Mucosa of descending colon (tissue), 3 donors: ENCODE measurements around the gene GYS1. TPM values are rescaled to one million over a fixed set of nuclear protein-coding genes. Genes with fewer than 3 reads are reported as not detected.
"Not testable (repeated sequence)": the region's sequence is repeated elsewhere in the genome, so short reads cannot be mapped to it uniquely, and the experiment has no call there.

Experiments
- ATAC-seq: fragments of 200-7000 bp; cut with Tn5 transposase; one replicate; pipeline ENCODE4 v1.9.1; 2020; ENCODE audit warnings: mild to moderate bottlenecking, moderate library complexity
- DNase-seq, 3 donors: peaks; one replicate each; pipeline ENCODE4 v3.0.0-alpha.2; 2020
- H3K36me3 ChIP-seq: fragments of 200-600 bp; one replicate; pipeline ENCODE4 v1.8.0; 2021; ENCODE audit warnings: low read depth, mild to moderate bottlenecking
- H3K4me1 ChIP-seq: fragments of 200-600 bp; one replicate; pipeline ENCODE4 v1.8.0; 2021; ENCODE audit warnings: low read depth, mild to moderate bottlenecking
- H3K4me3 ChIP-seq: fragments of 200-600 bp; one replicate; pipeline ENCODE4 v1.8.0; 2021; ENCODE audit warnings: mild to moderate bottlenecking
- H3K9me3 ChIP-seq: fragments of 200-600 bp; one replicate; pipeline ENCODE4 v1.8.0; 2021; ENCODE audit warnings: mild to moderate bottlenecking
- CTCF ChIP-seq: fragments of 200-600 bp; IDR thresholded peaks from one replicate; pipeline ENCODE4 v1.8.0; 2022; ENCODE audit warnings: antibody characterized with exemption, mild to moderate bottlenecking
- intact Hi-C, 2 donors: fragments of 100-400 bp; cut with DNase I in 1 of 2; cut with micrococcal nuclease in 1 of 2; formaldehyde crosslinking; loops; one replicate each; pipeline versions ENCODE4 v1.11.0 to v1.11.1; 2022; cut with DNase I, micrococcal nuclease
- microRNA-seq: library from miRNA; unstranded; fragments of <30 nt; microRNA quantifications from one replicate; pipeline ENCODE4, GENCODE V29; 2019
- total RNA-seq, 3 donors: library from RNA; stranded (reverse); fragmentation: NEBNext Ultra II Directional in 2 of 3; extraction: Animal tissue kit (Norgen Biotek cat#: 25700) in 2 of 3; gene quantifications; one replicate each; pipeline versions ENCODE4 v1.2.1 to v1.2.4, GENCODE V29; 2021 to 2023
- donor health status: DM: no; HTN: no; CAD: no; lungs with moderate emphysema.
- donor health status: DM: no; HTN: no; CAD: no.
- donor health status: DM: no; HTN: yes; CAD: no.

GYS1 gene
- total RNA-seq, 3 donors from 2014 or later: 40.1 to 49.3 (median 40.2) TPM

GRCh38 chr19:48921721-48922500 lies 71.2 kb downstream of the GYS1 start:
- Histone ChIP-seq H3K36me3 (no peaks in the 10 kb centered on the region), H3K9me3 (no peaks in the 10 kb centered on the region), H3K4me3 (no peak overlapping the region), H3K4me1 (no peaks in the 10 kb centered on the region)
- intact Hi-C loops: no loop called here
- ATAC-seq (no peak), DNase-seq (no peak)
- no peak for TF ChIP-seq CTCF

DNA sequence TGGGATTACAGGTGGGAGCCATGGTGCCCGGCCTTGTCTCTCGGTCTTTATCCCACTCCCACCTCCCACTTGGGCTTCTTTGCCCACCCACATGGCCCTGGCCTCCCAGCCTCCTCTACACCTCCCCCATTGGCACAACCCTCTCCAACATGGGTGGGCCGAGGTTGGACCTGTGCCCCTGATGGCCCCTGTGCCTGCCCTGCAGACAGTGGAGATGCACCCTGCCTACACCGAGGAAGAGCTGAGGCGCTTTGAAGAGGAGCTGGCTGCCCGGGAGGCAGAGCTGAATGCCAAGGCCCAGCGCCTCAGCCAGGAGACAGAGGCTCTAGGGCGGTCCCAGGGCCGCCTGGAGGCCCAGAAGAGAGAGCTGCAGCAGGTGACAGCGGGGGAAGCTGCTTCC lies 72.2 kb downstream of the GYS1 start:
- no peak for TF ChIP-seq CTCF
- ATAC-seq: no peak
- no peaks in the 10 kb centered on the region for H3K9me3 ChIP-seq
- no peak for DNase-seq
- H3K36me3 ChIP-seq: no peaks in the 10 kb centered on the region
- intact Hi-C loops: no loop called here
- H3K4me3 ChIP-seq: no peak overlapping the region
- H3K4me1 ChIP-seq: no peaks in the 10 kb centered on the region

DNA sequence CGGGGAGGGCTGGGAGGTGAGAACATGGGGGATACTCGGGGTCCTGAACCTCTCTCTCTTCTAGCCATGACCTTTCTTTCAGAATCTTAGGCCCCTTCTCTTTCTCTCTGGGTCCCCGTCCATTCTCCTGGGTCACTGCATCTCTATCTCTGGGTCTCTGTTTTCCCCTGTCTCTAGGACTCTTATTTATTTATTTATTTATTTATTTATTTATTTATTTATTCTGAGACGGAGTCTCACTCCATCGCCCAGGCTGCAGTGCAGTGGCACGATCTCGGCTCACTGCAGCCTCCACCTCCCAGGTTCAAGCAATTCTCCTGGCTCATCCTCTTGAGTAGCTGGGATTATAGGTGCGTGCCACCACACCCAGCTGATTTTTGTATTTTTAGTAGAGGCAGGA lies 73.8 kb downstream of the GYS1 start:
- DNase-seq, H3K9me3 ChIP-seq, intact Hi-C loops, H3K4me3 ChIP-seq, H3K36me3 ChIP-seq, ATAC-seq, H3K4me1 ChIP-seq: not testable (repeated sequence)

GRCh38 chr19:48918801-48919247 lies 74.3 kb downstream of the GYS1 start:
- TF ChIP-seq CTCF: no peak
- ATAC-seq (peak; percentile 53), DNase-seq (no peak)
- Histone ChIP-seq H3K9me3 (no peaks in the 10 kb centered on the region), H3K4me1 (no peaks in the 10 kb centered on the region), H3K4me3 (no peak overlapping the region), H3K36me3 (no peaks in the 10 kb centered on the region)
- intact Hi-C loops: no loop called here

Small RNA genes within 50 kb of the gene (microRNA-seq; reads per million reads assigned to microRNA genes)
- not detected for gene MIR6798

Other genes starting within 250 kb of the GYS1 start
- not detected for gene IZUMO1, start 246.4 kb downstream of the GYS1 start, total RNA-seq
- gene FUT1, start 240.7 kb downstream of the GYS1 start, total RNA-seq: 1 to 10 TPM in 1 of 3 donors, under 1 TPM in 2; 0.17 to 1.5 (median 0.72) TPM
- not detected for gene FGF21, start 237.8 kb downstream of the GYS1 start, total RNA-seq
- gene BCAT2, start 182.3 kb downstream of the GYS1 start, total RNA-seq: 10 to 100 TPM; 46.6 to 82.6 (median 57.4) TPM
- 10 to 100 TPM in 1 of 3 donors, 1 to 10 TPM in 2; 2.4 to 10.1 (median 2.4) TPM for gene HSD17B14, start 156.8 kb downstream of the GYS1 start, total RNA-seq
- gene PLEKHA4, start 124.7 kb downstream of the GYS1 start, total RNA-seq: 10 to 100 TPM in 2 of 3 donors, 1 to 10 TPM in 1; 4.6 to 30.2 (median 21.5) TPM
- 10 to 100 TPM; 31.8 to 47.7 (median 44.6) TPM for gene PPP1R15A, start 120.9 kb downstream of the GYS1 start, total RNA-seq
- under 1 TPM in 1 of 3 donors, not detected in 2; 0.32 TPM for gene TULP2, start 94.6 kb downstream of the GYS1 start, total RNA-seq
- gene NUCB1, start 93.0 kb downstream of the GYS1 start, total RNA-seq: 100 to 1,000 TPM; 171 to 219 (median 205) TPM
- under 1 TPM in 1 of 3 donors, not detected in 2; 0.52 TPM for gene DHDH, start 59.6 kb downstream of the GYS1 start, total RNA-seq
- gene BAX, start 38.4 kb downstream of the GYS1 start, total RNA-seq: 100 to 1,000 TPM in 2 of 3 donors, 10 to 100 TPM in 1; 90.2 to 128 (median 125) TPM
- gene FTL, start 28.0 kb downstream of the GYS1 start, total RNA-seq: 1,000 to 10,000 TPM; 1,659 to 1,792 (median 1,691) TPM
- 10 to 100 TPM; 47.4 to 68.8 (median 57.3) TPM for gene RUVBL2, start 578 bp upstream of the GYS1 start, total RNA-seq
- under 1 TPM in 1 of 3 donors, not detected in 2; 0.65 TPM for gene LHB, start 23.8 kb upstream of the GYS1 start, total RNA-seq
- not detected for gene CGB3, start 31.0 kb upstream of the GYS1 start, total RNA-seq
- gene CGB2, start 38.6 kb upstream of the GYS1 start, total RNA-seq: not detected
- not detected for gene CGB1, start 43.6 kb upstream of the GYS1 start, total RNA-seq
- not detected for gene CGB5, start 50.5 kb upstream of the GYS1 start, total RNA-seq
- not detected for gene CGB8, start 55.8 kb upstream of the GYS1 start, total RNA-seq
- gene CGB7, start 64.4 kb upstream of the GYS1 start, total RNA-seq: not detected
- gene NTF4, start 71.5 kb upstream of the GYS1 start, total RNA-seq: not detected
- not detected for gene KCNA7, start 79.4 kb upstream of the GYS1 start, total RNA-seq
- gene SNRNP70, start 92.1 kb upstream of the GYS1 start, total RNA-seq: 100 to 1,000 TPM; 136 to 257 (median 200) TPM
- gene LIN7B, start 121.1 kb upstream of the GYS1 start, total RNA-seq: 10 to 100 TPM in 2 of 3 donors, 1 to 10 TPM in 1; 7.2 to 20.4 (median 11.7) TPM
- 1 to 10 TPM; 1.8 to 3.2 (median 2.1) TPM for gene C19orf73, start 125.8 kb upstream of the GYS1 start, total RNA-seq
- gene PPFIA3, start 126.2 kb upstream of the GYS1 start, total RNA-seq: 10 to 100 TPM; 15.1 to 21.4 (median 19.6) TPM
- 1 to 10 TPM in 2 of 3 donors, under 1 TPM in 1; 0.73 to 1.9 (median 1.2) TPM for gene HRC, start 162.1 kb upstream of the GYS1 start, total RNA-seq
- gene TRPM4, start 164.5 kb upstream of the GYS1 start, total RNA-seq: 100 to 1,000 TPM; 182 to 398 (median 274) TPM